Skeletal muscle satellite cell (primary cell): ENCODE data around the gene RBM33.

Experiments used
- H3K27me3 ChIP-seq: 2 replicates; pipeline ENCODE4 v1.7.0; 2013; ENCODE audit warnings: low read length; ENCODE audit not compliant: control insufficient read depth, insufficient read depth
- H3K36me3 ChIP-seq: 2 replicates; pipeline ENCODE4 v1.7.0; 2013; ENCODE audit warnings: mild to moderate bottlenecking, control low read depth, low read length; ENCODE audit not compliant: insufficient read depth
- H3K4me1 ChIP-seq: 2 replicates; pipeline ENCODE4 v1.7.0; 2013; ENCODE audit warnings: low read length; ENCODE audit not compliant: control insufficient read depth, insufficient read depth
- H3K4me2 ChIP-seq: 2 replicates; pipeline ENCODE4 v1.7.0; 2013; ENCODE audit warnings: mild to moderate bottlenecking, low read length
- H3K4me3 ChIP-seq: 2 replicates; pipeline ENCODE4 v1.7.0; 2013; ENCODE audit warnings: low read length
- H3K9ac ChIP-seq: 2 replicates; pipeline ENCODE4 v1.7.0; 2013; ENCODE audit warnings: mild to moderate bottlenecking, low read depth, low read length, moderate library complexity
- H3K9me3 ChIP-seq: replicated peaks from 2 replicates; pipeline ENCODE4 v1.7.0; 2013; ENCODE audit warnings: mild to moderate bottlenecking, control low read depth, low read length

Gene RBM33

DNA sequence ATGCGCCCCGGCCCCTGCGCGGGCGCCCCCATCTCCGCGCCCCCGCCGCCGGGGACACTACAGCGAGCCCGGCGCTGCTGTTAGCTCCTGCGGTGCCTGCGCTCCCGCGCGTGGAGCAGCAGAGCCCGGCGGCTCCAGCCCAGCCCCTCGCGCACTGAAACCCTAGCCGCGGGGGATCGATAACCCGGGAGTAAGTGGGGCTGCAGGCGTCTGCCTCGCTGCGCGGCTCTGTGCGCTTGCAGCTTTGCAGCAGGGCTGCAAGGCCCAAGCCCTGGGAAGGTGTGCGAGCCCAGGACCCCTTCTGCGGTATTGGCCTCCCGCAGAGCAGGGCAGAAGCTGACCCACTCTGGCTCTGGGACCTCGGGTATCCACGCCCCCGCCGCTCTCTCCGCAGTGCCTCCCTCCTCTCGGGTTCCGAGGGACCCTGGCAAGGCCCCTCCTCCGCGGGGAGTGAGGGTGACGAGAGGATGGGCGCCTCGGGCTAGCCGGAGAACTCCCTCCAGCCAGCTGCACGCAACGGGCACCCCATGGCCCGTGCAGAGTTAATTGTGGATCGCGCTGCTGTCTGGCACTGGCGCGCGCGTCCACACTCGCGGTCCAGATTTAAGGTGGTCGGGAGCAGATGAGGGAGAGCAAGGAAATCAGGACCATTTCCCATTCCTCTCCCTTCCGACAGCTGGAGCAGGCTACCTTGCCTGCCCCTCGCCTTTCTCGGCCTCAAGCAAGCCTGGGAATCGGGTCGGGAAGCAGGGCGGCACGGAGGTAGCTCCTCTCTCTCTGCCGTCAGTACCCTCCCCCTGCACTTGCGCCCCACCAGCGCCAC is 165.7 kb downstream of the RBM33 start:
- no peaks in the 10 kb centered on the region for H3K36me3 ChIP-seq
- H3K4me3 ChIP-seq = no peak overlapping the region
- H3K9ac ChIP-seq = no peak overlapping the region
- no peaks in the 10 kb centered on the region for H3K9me3 ChIP-seq
- H3K27me3 ChIP-seq = peaks cover 88% of the 10 kb centered on the region
- H3K4me1 ChIP-seq = peaks cover 32% of the 10 kb centered on the region
- H3K4me2 ChIP-seq = peak overlapping the region; percentile 58

- peaks cover 24% of the 10 kb centered on the region for H3K4me1 ChIP-seq
- peaks cover 86% of the 10 kb centered on the region for H3K27me3 ChIP-seq
- H3K4me3 ChIP-seq = no peak overlapping the region
- H3K36me3 ChIP-seq = no peaks in the 10 kb centered on the region
- no peak overlapping the region for H3K9ac ChIP-seq
- no peak overlapping the region for H3K4me2 ChIP-seq
- H3K9me3 ChIP-seq = no peaks in the 10 kb centered on the region
These were observed 166.5 kb downstream of the RBM33 start for GRCh38 chr7:155810770-155811559.

DNA sequence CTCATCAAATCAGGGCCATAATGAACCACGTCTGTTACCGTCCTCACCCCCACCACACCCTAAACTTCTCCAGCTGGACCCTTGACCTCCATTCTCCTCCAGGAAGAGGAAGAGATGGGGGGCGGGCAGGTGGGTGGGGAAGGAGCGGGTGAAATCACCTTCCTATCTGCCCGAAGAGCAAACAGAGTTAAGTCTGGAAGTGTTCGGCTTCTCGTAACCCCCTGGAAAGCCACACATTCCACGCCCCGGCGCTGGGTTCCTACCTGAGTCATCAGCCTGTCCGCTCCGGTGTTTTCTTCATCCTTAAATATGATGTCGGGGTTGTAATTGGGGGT is 167.1 kb downstream of the RBM33 start:
- Histone ChIP-seq H3K36me3 (no peaks in the 10 kb centered on the region), H3K4me1 (peaks cover 21% of the 10 kb centered on the region), H3K4me3 (peak overlapping the region; percentile 51), H3K4me2 (peak overlapping the region; percentile 69), H3K27me3 (peaks cover 81% of the 10 kb centered on the region), H3K9me3 (no peaks in the 10 kb centered on the region), H3K9ac (no peak overlapping the region)

DNA sequence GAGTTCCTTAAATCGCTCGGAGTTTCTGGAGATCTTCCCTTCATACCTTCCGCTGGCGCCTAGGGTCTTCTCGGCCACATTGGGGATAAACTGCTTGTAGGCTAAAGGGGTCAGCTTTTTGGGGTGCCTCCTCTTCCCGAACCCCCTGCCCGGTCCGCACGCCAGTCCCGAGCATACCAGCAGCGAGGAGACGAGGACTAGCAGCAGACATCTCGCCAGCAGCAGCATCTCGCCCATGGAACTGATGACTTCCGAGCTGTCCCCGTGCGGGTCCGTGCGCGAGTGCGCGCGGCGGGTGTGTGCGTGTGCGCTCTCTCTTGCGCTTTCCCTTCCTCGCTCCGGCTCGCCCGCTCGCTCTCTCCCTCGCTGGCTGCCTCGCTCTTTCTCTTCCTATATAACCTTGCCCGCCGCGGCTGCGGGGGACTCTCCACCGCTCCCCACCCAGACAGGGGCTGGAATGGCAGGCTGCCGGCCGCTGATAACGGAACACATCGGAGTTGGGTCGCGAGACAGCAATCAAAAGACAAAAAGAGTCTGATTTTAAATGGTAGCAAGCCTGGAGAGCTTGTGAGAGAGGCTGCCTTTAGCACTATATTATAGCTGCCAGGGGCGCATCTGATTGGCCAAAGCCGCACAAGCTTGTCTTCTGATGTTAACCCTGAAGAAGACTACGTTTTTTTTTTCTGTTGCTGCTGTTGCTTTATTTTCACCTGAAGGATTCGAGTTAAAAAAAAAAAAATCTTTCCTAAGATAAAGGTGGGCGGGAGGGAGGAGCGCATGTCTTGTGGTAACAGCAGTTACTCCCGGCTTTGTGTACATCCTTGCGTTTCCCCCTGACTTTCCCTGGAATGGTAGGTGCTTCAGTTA is 167.7 kb downstream of the RBM33 start, which contains the start of gene SHH:
SHH (minus strand) TSS at position 569 of the 867 bp plus-strand sequence; CDS start at position 228, 341 bp downstream.
- Histone ChIP-seq H3K9me3 (no peaks in the 10 kb centered on the region), H3K27me3 (peaks cover 77% of the 10 kb centered on the region), H3K4me2 (peak within 1 kb of the TSS; percentile 69), H3K4me3 (peak within 1 kb of the TSS; percentile 51), H3K9ac (no peak within 1 kb of the TSS), H3K4me1 (peaks cover 21% of the 10 kb centered on the region), H3K36me3 (no peaks in the 10 kb centered on the region)

DNA sequence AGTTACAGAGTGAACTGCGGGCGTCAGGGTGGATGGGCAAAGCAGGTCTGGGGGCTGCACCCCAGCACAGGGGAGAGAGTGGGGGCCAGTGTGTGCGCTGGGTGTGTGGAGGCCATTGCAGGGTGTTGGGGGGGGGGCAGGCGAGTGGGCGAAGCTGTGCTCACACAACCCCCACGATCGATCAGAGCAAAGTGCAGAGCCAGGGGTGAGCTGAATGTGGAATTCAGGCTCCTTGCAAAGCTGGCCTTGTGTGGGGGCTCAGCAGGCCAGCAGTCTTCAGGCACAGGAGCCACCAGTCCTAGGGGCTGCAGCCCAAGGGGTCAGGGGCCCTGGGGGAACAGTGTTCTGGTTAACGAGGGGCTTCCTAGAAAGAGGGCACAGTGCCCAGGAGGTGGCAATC is 168.7 kb downstream of the RBM33 start:
- Histone ChIP-seq H3K4me1 (peaks cover 21% of the 10 kb centered on the region), H3K4me3 (no peak overlapping the region), H3K9me3 (no peaks in the 10 kb centered on the region), H3K4me2 (no peak overlapping the region), H3K27me3 (peaks cover 67% of the 10 kb centered on the region), H3K9ac (no peak overlapping the region), H3K36me3 (no peaks in the 10 kb centered on the region)

GRCh38 chr7:155813546-155814315 is 169.3 kb downstream of the RBM33 start:
- Histone ChIP-seq H3K4me3 (no peak overlapping the region), H3K4me2 (no peak overlapping the region), H3K4me1 (peaks cover 17% of the 10 kb centered on the region), H3K9me3 (no peaks in the 10 kb centered on the region), H3K36me3 (no peaks in the 10 kb centered on the region), H3K27me3 (peaks cover 61% of the 10 kb centered on the region), H3K9ac (no peak overlapping the region)

DNA sequence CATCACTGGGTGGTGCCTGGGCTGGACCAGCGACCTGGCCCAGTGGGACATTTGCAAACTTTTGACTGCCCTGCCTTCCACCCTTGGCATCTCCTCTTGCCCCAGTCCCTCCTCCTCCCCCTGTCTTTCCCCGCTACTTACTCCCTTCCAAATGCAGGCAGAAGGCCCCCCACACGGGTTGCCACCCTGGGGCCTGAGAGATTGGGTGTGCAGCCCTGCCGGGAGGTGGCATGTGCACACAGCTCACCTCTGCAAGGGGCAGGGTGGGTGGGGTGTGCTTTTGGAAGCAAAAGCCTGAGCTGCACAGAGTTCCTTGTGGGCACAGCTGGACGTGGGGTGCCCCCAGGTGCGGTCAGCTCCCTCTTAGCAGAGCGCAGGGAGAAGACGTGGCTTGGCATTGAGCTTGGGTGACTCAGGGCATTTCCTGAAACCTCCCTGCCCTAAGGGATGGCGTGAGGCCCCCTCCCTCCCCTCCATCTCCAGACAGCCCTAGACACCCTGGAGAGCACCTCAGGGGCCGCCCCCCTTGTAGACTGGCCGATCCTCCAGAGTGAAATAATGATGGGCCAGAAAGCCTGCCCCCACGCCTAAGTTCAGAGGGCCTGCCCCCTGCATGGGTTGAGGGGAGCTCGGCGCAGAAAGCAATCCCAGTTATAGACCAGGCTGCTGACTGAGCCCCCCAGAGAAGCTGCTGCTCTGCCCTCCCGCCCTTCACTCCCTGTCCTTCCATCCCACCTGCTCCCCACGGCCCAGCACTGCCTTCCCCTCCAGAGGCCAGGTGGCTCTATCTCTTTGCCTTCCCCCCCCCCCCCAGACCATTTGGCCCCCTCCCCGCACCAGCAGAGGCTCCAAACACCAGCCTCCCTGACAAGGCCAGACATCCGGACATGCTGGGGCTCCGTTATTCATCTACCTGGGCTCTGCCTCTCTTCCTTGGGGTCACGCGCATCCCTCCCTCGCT is 170.1 kb downstream of the RBM33 start:
- no peak overlapping the region for H3K9ac ChIP-seq
- H3K4me3 ChIP-seq = no peak overlapping the region
- H3K27me3 ChIP-seq = peaks cover 52% of the 10 kb centered on the region
- peaks cover 9% of the 10 kb centered on the region for H3K4me1 ChIP-seq
- H3K36me3 ChIP-seq = no peaks in the 10 kb centered on the region
- no peak overlapping the region for H3K4me2 ChIP-seq
- H3K9me3 ChIP-seq = no peaks in the 10 kb centered on the region

DNA sequence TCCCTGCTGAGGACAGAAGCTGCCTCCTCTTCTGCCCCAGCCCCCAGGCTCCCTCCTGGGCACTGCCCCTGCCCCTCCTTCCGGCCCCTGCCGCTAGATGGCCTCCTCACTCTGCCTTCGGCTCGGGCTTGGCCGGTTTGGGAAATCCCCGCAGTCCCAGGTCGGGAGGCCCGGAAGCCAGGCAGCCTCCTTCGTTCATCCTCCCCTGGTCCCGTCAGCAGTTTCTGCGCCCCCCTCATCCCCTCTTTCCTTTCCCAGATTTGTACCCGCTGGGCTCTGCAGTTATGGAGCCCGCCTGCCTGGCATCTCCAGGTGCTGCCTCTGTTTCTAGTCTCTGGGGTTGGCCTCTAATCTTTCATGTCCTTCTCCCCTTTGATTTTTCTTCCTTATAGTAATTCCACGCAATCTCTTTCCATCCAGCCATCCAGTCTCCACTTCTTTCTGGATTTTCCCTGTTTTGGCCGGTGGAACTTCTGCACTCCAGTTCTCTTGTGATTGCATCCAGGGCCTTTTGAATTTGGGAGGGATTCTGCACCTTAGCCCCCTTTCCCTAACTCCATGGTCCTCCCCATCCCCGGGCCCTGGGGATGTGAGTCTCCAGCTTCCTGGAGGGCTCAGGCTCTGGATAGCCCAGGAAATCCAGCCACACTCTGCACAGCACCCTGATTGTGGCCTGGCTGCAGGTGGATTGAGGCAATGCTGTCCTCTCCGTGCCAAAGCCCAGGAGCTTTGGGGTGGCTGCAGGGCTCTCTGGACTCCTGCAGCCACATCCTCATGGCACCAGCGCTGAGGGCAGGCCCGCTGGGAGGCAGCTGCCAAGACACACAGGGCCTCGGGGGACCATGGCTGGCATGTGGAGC is 171.1 kb downstream of the RBM33 start:
- Histone ChIP-seq H3K27me3 (peaks cover 45% of the 10 kb centered on the region), H3K4me3 (no peak overlapping the region), H3K4me1 (peaks cover 8% of the 10 kb centered on the region), H3K36me3 (no peaks in the 10 kb centered on the region), H3K9ac (no peak overlapping the region), H3K4me2 (no peak overlapping the region), H3K9me3 (no peaks in the 10 kb centered on the region)

- Histone ChIP-seq H3K36me3 (no peaks in the 10 kb centered on the region), H3K4me3 (no peak overlapping the region), H3K4me2 (no peak overlapping the region), H3K9me3 (no peaks in the 10 kb centered on the region), H3K27me3 (peaks cover 39% of the 10 kb centered on the region), H3K4me1 (peaks cover 8% of the 10 kb centered on the region), H3K9ac (no peak overlapping the region)
These were observed 171.7 kb downstream of the RBM33 start for GRCh38 chr7:155816192-155816508.
